CD8-positive, alpha-beta memory T cell (primary cell): ENCODE data around the gene OR2M5. TPM values are rescaled to one million over a fixed set of nuclear protein-coding genes. Genes with fewer than 3 reads are reported as not detected.

Source experiments
- CTCF ChIA-PET: fragments of 350-600 bp; sonication (Branson Sonifier 250); formaldehyde crosslinking; loops from one replicate; lab custom pipeline; 2021; ENCODE audit warnings: antibody characterized with exemption; lab: Charles Lee
- POLR2A ChIA-PET: fragments of 350-600 bp; sonication (Branson Sonifier 250); formaldehyde crosslinking; loops from one replicate; lab custom pipeline; 2021; ENCODE audit warnings: antibody characterized with exemption; lab: Charles Lee
- DNase-seq, 5 donors: peaks; one replicate each; pipeline versions ENCODE4 v3.0.0 to v3.0.0-alpha.2; 2020 to 2022; ENCODE audit warnings: mixed read lengths in 1 of 5
- H3K27ac ChIP-seq: one replicate; pipeline ENCODE4 v1.7.0; 2013; ENCODE audit warnings: low read depth, mild to moderate bottlenecking, low read length, moderate library complexity
- H3K27me3 ChIP-seq: 2 replicates; pipeline ENCODE4 v1.7.0; 2013; ENCODE audit warnings: low read length, mild to moderate bottlenecking; ENCODE audit not compliant: insufficient read depth, poor library complexity, severe bottlenecking
- H3K36me3 ChIP-seq: 2 replicates; pipeline ENCODE4 v1.7.0; 2013; ENCODE audit warnings: mild to moderate bottlenecking, low read length, moderate library complexity; ENCODE audit not compliant: insufficient read depth
- H3K4me1 ChIP-seq: 2 replicates; pipeline ENCODE4 v1.7.0; 2013; ENCODE audit warnings: mild to moderate bottlenecking, low read length, moderate library complexity; ENCODE audit not compliant: insufficient read depth
- H3K4me3 ChIP-seq: 2 replicates; pipeline ENCODE4 v1.7.0; 2013; ENCODE audit warnings: mild to moderate bottlenecking, low read length
- H3K9me3 ChIP-seq: 2 replicates; pipeline ENCODE4 v1.7.0; 2013; ENCODE audit warnings: mild to moderate bottlenecking, low read length
- H3K27ac Mint-ChIP-seq, 8 donors: one replicate each; pipeline ENCODE4 v1.8.0; 2020 to 2021; ENCODE audit warnings: mixed read lengths in 8 of 8, mild to moderate bottlenecking in 6 of 8, inconsistent platforms in 3 of 8, moderate library complexity in 3 of 8
- H3K27me3 Mint-ChIP-seq, 2 donors: one replicate each; pipeline ENCODE4 v1.8.0; 2020 to 2021; ENCODE audit warnings: mixed read lengths in 2 of 2, mild to moderate bottlenecking in 1 of 2, moderate library complexity in 1 of 2
- H3K36me3 Mint-ChIP-seq, 3 donors: one replicate each; pipeline ENCODE4 v1.8.0; 2020 to 2021; ENCODE audit warnings: mixed read lengths in 3 of 3, inconsistent platforms in 1 of 3, mild to moderate bottlenecking in 1 of 3
- H3K4me1 Mint-ChIP-seq, 3 donors: one replicate each; pipeline ENCODE4 v1.8.0; 2020 to 2021; ENCODE audit warnings: mixed read lengths in 3 of 3, inconsistent platforms in 1 of 3, mild to moderate bottlenecking in 1 of 3
- H3K4me3 Mint-ChIP-seq, 7 donors: one replicate each; pipeline ENCODE4 v1.8.0; 2020 to 2021; ENCODE audit warnings: mixed read lengths in 7 of 7, mild to moderate bottlenecking in 6 of 7, moderate library complexity in 4 of 7, inconsistent platforms in 2 of 7
- H3K9me3 Mint-ChIP-seq, 5 donors: one replicate each; pipeline ENCODE4 v1.8.0; 2020 to 2022; ENCODE audit warnings: mixed read lengths in 5 of 5, mild to moderate bottlenecking in 3 of 5, moderate library complexity in 2 of 5, inconsistent platforms in 1 of 5
- polyA plus RNA-seq: library from polyadenylated mRNA; unstranded; fragments of 300-500 nt; fragmentation: Illumina TruSeq; gene quantifications from one replicate; pipeline ENCODE4 v1.2.3, GENCODE V29; 2021
- total RNA-seq, 2 experiments: library from RNA; stranded (reverse); gene quantifications; one replicate each; pipeline ENCODE4 v1.2.3, GENCODE V29; 2021

Gene OR2M5
- total and polyA plus RNA-seq, 3 experiments from 2014 or later, result not detected

DNA sequence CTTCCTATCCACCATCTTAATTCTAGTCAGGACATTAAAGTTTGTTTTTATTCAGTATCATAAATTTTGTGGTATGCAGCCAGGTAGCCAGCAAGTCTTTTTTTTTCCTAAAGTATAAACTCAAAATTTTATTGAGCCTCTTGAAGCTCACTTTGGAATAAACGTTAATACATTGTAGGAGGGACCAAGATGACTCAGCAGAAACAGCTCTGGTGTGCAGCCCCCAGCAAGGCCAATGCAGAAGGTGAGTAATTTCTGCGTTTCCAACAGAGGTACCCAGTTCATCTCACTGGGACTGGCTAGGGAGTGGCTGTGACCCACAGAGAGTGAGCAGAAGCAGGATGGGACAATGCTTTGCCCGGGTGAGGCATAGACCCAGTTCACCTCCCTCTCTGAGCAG is 42.4 kb downstream of the OR2M5 start:
- CTCF ChIA-PET, result no interaction called here
- POLR2A ChIA-PET, result no interaction called here
- no peaks in the 10 kb centered on the region for H3K4me1 Mint-ChIP-seq

GRCh38 chr1:248189026-248189425 is 44.1 kb downstream of the OR2M5 start:
- Mint-ChIP-seq H3K4me1 (no peaks in the 10 kb centered on the region), H3K27ac (no peak overlapping the region), H3K27me3 (no peaks in the 10 kb centered on the region), H3K36me3 (no peaks in the 10 kb centered on the region), H3K4me3 (no peak overlapping the region), H3K9me3 (peaks cover 0 to 15% (median 10%) of the 10 kb centered on the region in 5 donors)
- POLR2A ChIA-PET, result no interaction called here
- no peak for DNase-seq
- Histone ChIP-seq H3K27me3 (no peaks in the 10 kb centered on the region), H3K27ac (no peak overlapping the region), H3K9me3 (no peaks in the 10 kb centered on the region), H3K36me3 (no peaks in the 10 kb centered on the region), H3K4me3 (no peak overlapping the region), H3K4me1 (no peaks in the 10 kb centered on the region)
- CTCF ChIA-PET, result no interaction called here

More for the DNA sequence above, 42.4 kb downstream of the OR2M5 start:
- Mint-ChIP-seq H3K36me3 (no peaks in the 10 kb centered on the region), H3K4me3 (no peak overlapping the region), H3K9me3 (peaks cover 1 to 10% (median 6%) of the 10 kb centered on the region in 5 donors), H3K27me3 (no peaks in the 10 kb centered on the region), H3K27ac (no peak overlapping the region)
- H3K4me3 ChIP-seq, result no peak overlapping the region
- H3K27me3 ChIP-seq, result no peaks in the 10 kb centered on the region
- H3K9me3 ChIP-seq, result no peaks in the 10 kb centered on the region
- no peaks in the 10 kb centered on the region for H3K36me3 ChIP-seq
- no peak overlapping the region for H3K27ac ChIP-seq
- DNase-seq, result no peak
- no peaks in the 10 kb centered on the region for H3K4me1 ChIP-seq

DNA sequence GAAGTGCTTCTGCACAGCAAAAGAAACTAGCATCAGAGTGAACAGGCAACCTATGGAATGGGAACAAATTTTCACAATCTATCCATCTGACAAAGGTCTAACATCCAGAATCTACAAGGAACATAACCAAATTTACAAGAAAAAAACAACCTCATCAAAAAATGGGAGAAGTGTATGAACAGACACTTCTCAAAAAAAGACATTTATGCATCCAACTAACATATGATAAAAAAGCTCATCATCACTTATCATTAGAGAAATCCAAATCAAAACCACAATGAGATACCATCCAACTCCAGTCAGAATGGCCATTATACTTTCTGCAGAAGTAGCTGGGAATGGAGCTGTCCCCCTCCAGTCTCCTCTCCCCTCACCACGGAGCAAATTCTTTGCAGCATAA is 49.2 kb downstream of the OR2M5 start:
- no peaks in the 10 kb centered on the region for H3K27me3 ChIP-seq
- H3K4me3 ChIP-seq, result no peak overlapping the region
- H3K9me3 Mint-ChIP-seq, result peaks cover 0 to 15% (median 12%) of the 10 kb centered on the region in 5 donors
- no peaks in the 10 kb centered on the region for H3K4me1 ChIP-seq
- DNase-seq, result no peak
- H3K9me3 ChIP-seq, result no peaks in the 10 kb centered on the region
- no peak overlapping the region for H3K27ac Mint-ChIP-seq
- peaks cover 0 to 2% of the 10 kb centered on the region in 2 donors for H3K27me3 Mint-ChIP-seq
- ChIA-PET CTCF (no interaction called here), POLR2A (no interaction called here)
- H3K4me1 Mint-ChIP-seq, result no peaks in the 10 kb centered on the region
- no peak overlapping the region for H3K4me3 Mint-ChIP-seq
- H3K27ac ChIP-seq, result no peak overlapping the region
- no peaks in the 10 kb centered on the region for H3K36me3 ChIP-seq
- H3K36me3 Mint-ChIP-seq, result no peaks in the 10 kb centered on the region

Other genes starting within 250 kb of the OR2M5 start
- not detected for gene OR2W3, start 249.6 kb upstream of the OR2M5 start, total RNA-seq
- not detected for gene OR2W3, start 249.6 kb upstream of the OR2M5 start, polyA plus RNA-seq
- gene OR2T8, start 224.9 kb upstream of the OR2M5 start, total RNA-seq, result not detected
- not detected for gene OR2T8, start 224.9 kb upstream of the OR2M5 start, polyA plus RNA-seq
- gene OR2AJ1, start 220.3 kb upstream of the OR2M5 start, total RNA-seq, result not detected
- not detected for gene OR2AJ1, start 220.3 kb upstream of the OR2M5 start, polyA plus RNA-seq
- not detected for gene OR2L8, start 196.3 kb upstream of the OR2M5 start, total RNA-seq
- gene OR2L8, start 196.3 kb upstream of the OR2M5 start, polyA plus RNA-seq, result not detected
- gene OR2AK2, start 179.9 kb upstream of the OR2M5 start, total RNA-seq, result not detected
- gene OR2AK2, start 179.9 kb upstream of the OR2M5 start, polyA plus RNA-seq, result not detected
- gene OR2L5, start 131.5 kb upstream of the OR2M5 start, total RNA-seq, result not detected
- gene OR2L5, start 131.5 kb upstream of the OR2M5 start, polyA plus RNA-seq, result not detected
- not detected for gene OR2L2, start 115.1 kb upstream of the OR2M5 start, total RNA-seq
- not detected for gene OR2L2, start 115.1 kb upstream of the OR2M5 start, polyA plus RNA-seq
- not detected for gene OR2L3, start 98.3 kb upstream of the OR2M5 start, total RNA-seq
- gene OR2L3, start 98.3 kb upstream of the OR2M5 start, polyA plus RNA-seq, result not detected
- gene OR2L13, start 50.0 kb upstream of the OR2M5 start, total RNA-seq, result not detected
- not detected for gene OR2L13, start 50.0 kb upstream of the OR2M5 start, polyA plus RNA-seq
- gene OR2M2, start 29.7 kb downstream of the OR2M5 start, total RNA-seq, result not detected
- not detected for gene OR2M2, start 29.7 kb downstream of the OR2M5 start, polyA plus RNA-seq
- gene OR2M3, start 52.1 kb downstream of the OR2M5 start, total RNA-seq, result not detected
- gene OR2M3, start 52.1 kb downstream of the OR2M5 start, polyA plus RNA-seq, result not detected
- not detected for gene OR2M4, start 86.3 kb downstream of the OR2M5 start, total RNA-seq
- not detected for gene OR2M4, start 86.3 kb downstream of the OR2M5 start, polyA plus RNA-seq
- not detected for gene OR2T33, start 132.8 kb downstream of the OR2M5 start, total RNA-seq
- gene OR2T33, start 132.8 kb downstream of the OR2M5 start, polyA plus RNA-seq, result not detected
- not detected for gene OR2T12, start 158.3 kb downstream of the OR2M5 start, total RNA-seq
- gene OR2T12, start 158.3 kb downstream of the OR2M5 start, polyA plus RNA-seq, result not detected
- not detected for gene OR2M7, start 179.4 kb downstream of the OR2M5 start, total RNA-seq
- gene OR2M7, start 179.4 kb downstream of the OR2M5 start, polyA plus RNA-seq, result not detected
- gene OR14C36, start 203.6 kb downstream of the OR2M5 start, total RNA-seq, result not detected
- gene OR14C36, start 203.6 kb downstream of the OR2M5 start, polyA plus RNA-seq, result not detected
- not detected for gene OR2T4, start 216.5 kb downstream of the OR2M5 start, total RNA-seq
- not detected for gene OR2T4, start 216.5 kb downstream of the OR2M5 start, polyA plus RNA-seq
- not detected for gene OR2T6, start 230.6 kb downstream of the OR2M5 start, total RNA-seq
- gene OR2T6, start 230.6 kb downstream of the OR2M5 start, polyA plus RNA-seq, result not detected